Cardiac fibroblast (primary cell): ENCODE measurements around the gene FGGY.

Experiments used
- DNase-seq, 2 donors: peaks; one replicate each; pipeline versions ENCODE4 v3.0.0 to v3.0.0-alpha.2; 2010; ENCODE audit warnings: low read depth in 2 of 2
- H3K4me3 ChIP-seq, 2 donors: replicated peaks in 1 of 2; 1 replicate in 1 of 2; 2 replicates in 1 of 2; pipeline ENCODE4 v1.5.1; 2011; ENCODE audit warnings: low read depth in 2 of 2, low read length in 2 of 2, mild to moderate bottlenecking in 2 of 2, moderate library complexity in 1 of 2
- TF ChIP-seq, protein P1 (sequence below): IDR thresholded peaks from one replicate; pipeline ENCODE4 v1.5.1; 2011; ENCODE audit warnings: low read depth, mild to moderate bottlenecking, low read length, inconsistent platforms

FGGY gene

DNA sequence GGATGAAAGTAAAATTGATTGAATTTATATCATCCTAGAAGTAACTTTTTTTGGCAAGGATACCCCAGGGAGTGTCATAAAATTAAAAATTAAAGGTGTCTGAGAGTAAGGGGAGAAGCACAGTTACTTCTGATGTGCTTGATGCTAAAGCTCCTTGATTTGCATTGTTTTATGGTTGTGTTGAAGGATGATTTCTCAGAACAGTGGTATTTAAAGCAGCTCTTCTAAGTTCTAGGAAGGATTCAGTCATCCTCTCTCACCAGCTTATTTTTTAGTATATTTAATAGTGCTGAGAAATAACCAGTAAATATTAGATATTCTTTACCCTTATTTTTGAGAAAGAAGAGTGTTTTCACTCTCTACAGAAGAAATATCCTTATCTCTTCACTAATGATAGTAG lies 93.0 kb downstream of the FGGY start:
- DNase-seq = no peak
- no peak overlapping the region for H3K4me3 ChIP-seq
- TF ChIP-seq, protein P1, sequence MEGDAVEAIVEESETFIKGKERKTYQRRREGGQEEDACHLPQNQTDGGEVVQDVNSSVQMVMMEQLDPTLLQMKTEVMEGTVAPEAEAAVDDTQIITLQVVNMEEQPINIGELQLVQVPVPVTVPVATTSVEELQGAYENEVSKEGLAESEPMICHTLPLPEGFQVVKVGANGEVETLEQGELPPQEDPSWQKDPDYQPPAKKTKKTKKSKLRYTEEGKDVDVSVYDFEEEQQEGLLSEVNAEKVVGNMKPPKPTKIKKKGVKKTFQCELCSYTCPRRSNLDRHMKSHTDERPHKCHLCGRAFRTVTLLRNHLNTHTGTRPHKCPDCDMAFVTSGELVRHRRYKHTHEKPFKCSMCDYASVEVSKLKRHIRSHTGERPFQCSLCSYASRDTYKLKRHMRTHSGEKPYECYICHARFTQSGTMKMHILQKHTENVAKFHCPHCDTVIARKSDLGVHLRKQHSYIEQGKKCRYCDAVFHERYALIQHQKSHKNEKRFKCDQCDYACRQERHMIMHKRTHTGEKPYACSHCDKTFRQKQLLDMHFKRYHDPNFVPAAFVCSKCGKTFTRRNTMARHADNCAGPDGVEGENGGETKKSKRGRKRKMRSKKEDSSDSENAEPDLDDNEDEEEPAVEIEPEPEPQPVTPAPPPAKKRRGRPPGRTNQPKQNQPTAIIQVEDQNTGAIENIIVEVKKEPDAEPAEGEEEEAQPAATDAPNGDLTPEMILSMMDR = no peak

DNA sequence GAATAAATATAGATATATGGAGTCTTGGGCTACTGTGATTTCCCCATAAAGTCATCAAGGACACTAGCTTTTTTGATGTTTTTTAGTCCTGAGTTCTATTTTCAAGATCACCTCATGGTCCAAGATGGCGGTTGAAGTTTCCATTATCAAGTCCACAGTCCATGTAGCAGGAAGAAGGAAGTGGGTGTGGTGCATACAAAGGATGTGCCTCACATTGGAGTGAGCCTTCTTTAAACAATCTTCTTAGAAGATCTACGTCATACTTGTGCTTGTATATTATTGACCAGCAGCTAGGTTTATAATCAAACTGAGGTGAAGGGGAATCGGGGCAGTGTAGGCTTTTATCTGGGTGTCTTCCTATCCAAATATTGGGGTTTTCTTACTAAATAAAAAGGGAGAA lies 93.4 kb downstream of the FGGY start:
- H3K4me3 ChIP-seq = no peak overlapping the region
- TF ChIP-seq, protein P1 = no peak

DNA sequence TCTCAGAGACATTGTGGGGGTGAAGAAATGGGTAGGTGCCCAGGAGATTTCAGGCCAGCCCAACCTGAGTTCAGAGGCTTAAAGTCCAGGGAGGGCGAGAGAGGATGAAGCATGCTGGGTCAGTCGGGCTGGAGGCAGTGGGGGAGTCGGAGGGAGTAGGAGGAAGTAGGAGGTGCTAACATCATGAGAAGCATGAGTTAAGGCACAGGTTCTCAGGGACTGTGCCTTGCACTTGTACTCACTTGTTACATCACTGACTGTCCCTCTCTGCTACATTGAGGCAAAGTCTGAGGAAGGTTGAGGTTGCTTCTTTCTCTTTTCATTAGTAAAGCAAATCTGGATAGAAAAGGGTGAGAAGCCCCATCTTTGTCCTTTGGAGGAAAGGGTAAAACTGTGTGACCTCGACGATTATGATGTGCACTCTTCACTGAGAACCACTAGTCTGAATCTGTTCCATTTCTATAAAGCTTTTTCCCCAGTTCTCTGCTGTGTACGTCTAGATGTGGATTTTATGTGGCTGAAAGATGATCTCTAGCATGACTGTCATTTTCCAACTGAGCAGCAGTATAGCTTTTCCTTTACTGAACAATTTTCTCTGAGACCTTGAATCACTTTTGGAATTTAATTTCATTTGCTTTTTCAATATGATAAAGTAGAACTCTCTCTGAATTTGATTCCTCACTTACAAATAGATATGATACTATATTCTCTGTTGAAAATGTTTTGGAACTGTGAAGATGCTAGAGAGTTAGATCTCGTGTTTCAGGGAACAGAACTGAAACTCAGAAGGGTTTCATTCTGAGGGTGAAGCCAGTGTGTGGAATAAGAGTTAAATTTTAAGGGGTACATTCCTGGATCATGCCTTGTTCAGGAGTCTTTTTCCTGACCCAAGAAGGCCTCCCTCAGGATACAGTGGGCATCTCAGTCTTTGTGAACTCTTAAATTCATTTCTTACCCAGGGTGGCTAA lies 94.6 kb downstream of the FGGY start:
- no peak overlapping the region for H3K4me3 ChIP-seq
- DNase-seq = no peak
- TF ChIP-seq, protein P1 = no peak

More for the DNA sequence above, 93.4 kb downstream of the FGGY start:
- DNase-seq = no peak

DNA sequence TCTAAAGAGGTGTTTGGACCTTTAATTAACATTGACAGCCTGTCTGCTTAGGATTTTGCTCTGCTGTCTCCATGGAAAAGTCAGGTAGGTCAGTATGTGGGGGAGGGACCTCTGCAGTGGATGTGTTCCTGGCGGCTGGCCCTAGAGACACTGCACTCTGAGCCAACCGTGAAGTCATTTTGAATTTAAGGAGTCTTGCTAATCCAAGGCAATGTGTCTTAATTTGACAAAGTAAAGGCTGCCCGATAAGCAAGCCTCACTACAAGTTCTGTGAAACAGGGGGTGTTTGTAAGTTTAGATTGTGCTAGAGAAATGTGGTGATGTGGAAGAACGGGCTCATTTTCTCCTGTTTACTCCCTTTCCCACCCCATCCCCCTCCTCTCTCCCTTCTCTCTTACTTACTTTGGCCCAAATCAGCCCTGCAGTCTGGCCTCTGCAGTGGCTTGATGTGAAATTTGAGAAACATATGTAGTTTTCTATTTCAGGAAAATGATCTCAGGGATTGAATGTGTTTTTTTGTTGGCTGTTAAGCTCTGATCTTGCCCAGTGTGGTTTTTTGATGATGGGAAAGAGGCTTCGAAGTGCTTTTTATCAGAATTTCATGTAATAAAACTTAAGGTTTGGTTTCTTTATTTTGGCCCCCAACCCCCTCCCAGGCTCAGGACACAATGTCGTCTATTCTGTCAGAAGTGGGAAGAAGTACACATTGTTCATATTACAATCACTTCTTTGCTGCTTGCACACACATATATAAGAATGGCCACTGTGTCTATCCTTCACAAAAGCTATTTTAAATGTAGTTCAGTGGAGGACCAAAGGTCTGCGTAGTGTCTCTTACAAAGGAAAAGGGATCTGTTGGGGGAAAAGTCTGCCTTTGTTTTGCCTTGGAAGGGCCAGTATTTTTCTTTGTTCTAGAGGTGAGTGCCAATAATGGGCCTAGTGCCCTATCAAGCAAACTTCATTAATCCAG lies 96.6 kb downstream of the FGGY start:
- no peak overlapping the region for H3K4me3 ChIP-seq
- peak; percentile 82 to 92 for DNase-seq
- TF ChIP-seq, protein P1 = no peak

DNA sequence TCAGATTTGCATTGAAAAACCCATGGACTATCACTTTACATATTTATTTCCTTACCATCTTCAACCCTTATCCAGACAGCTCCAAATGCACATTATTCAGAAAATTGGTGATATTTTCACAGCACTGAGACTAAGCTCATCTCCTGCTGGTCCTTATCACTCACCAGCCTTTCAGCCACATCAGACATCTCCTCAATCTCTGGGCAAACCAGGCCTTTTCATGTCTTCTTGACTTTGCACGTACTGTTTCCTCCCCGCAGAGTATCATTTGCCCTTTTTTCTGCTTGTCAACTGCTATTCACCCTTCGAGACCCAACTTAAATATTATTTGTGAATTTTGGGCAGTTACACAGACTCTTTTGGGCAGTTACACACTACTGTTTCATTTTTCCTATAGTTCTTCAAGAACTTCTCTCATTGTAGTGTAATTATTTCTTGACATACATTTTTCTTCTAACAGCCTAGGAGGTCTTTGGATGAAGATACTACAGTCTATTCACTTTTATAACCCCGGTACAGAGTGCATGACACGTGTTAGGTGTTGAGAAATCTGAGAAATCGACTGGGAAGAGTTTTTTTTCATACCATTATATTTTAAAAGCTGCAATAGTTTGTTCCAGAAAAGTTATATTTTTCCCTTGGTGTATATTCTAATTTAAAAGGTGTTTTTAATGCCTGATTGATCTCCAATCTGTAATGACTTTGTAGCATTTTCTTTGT lies 98.0 kb downstream of the FGGY start:
- TF ChIP-seq, protein P1 = no peak
- H3K4me3 ChIP-seq = no peak overlapping the region
- no peak for DNase-seq

DNA sequence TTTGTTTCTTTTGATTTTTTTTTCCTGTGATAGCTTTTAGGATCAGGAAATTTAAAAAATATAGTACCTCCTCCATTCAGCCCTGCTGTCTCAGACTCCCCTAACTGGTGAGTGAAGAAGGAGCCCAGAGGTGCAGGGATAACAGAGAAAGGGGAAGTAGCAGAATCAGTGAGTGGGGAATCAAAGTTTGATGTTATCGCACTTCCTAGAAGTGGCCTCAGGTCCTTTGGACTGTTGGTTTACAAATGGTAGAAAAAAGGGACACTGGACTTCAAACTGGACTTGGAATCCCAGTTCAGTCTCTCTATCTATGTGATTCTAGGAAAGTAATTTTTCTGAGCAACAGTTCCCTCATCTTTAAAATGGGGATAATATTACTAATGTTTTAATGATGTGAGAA lies 99.5 kb downstream of the FGGY start:
- no peak overlapping the region for H3K4me3 ChIP-seq
- TF ChIP-seq, protein P1 = no peak
- no peak for DNase-seq
